Upper lobe of left lung (tissue), 6 donors: ENCODE measurements around the gene AKR1D1. TPM values are rescaled to one million over a fixed set of nuclear protein-coding genes. Genes with fewer than 3 reads are reported as not detected.
"Not testable (repeated sequence)": the region's sequence is repeated elsewhere in the genome, so short reads cannot be mapped to it uniquely, and the experiment has no call there.

ENCODE experiments used
- ATAC-seq, 2 donors: fragments of 200-7000 bp; cut with Tn5 transposase; one replicate each; pipeline ENCODE4 v1.9.1; 2022; ENCODE audit warnings: mild to moderate bottlenecking in 2 of 2, moderate library complexity in 2 of 2; ENCODE audit not compliant: low FRiP score in 2 of 2
- DNase-seq, 2 donors: peaks; one replicate each; pipeline ENCODE4 v3.0.0-alpha.2; 2019 to 2020
- H3K27ac ChIP-seq, 4 donors: fragments of 200-600 bp; sonication (generic); one replicate each; pipeline ENCODE4 v1.5.1; 2016 to 2019
- H3K27me3 ChIP-seq, 4 donors: fragments of 200-600 bp; sonication (generic); one replicate each; pipeline ENCODE4 v1.5.1; 2017 to 2019
- H3K36me3 ChIP-seq, 4 donors: fragments of 200-600 bp; sonication (generic); one replicate each; pipeline ENCODE4 v1.5.1; 2016 to 2019
- H3K4me1 ChIP-seq, 4 donors: fragments of 200-600 bp; sonication (generic); one replicate each; pipeline ENCODE4 v1.5.1; 2018 to 2019
- H3K4me3 ChIP-seq, 4 donors: fragments of 200-600 bp; sonication (generic); one replicate each; pipeline ENCODE4 v1.5.1; 2017 to 2019; ENCODE audit warnings: mild to moderate bottlenecking in 2 of 4, moderate library complexity in 1 of 4
- H3K9me3 ChIP-seq, 4 donors: fragments of 200-600 bp; sonication (generic); one replicate each; pipeline ENCODE4 v1.5.1; 2018 to 2019
- CTCF ChIP-seq, 6 experiments: fragments of 450-650 bp in 4 of 6; fragments of 200-600 bp in 2 of 6; sonication (generic) in 2 of 6; IDR thresholded peaks; one replicate each; pipeline ENCODE4 v1.5.1; 2016 to 2019; ENCODE audit warnings: antibody characterized with exemption in 6 of 6
- EP300 ChIP-seq, 4 donors: sonication (generic); formaldehyde crosslinking; IDR thresholded peaks; one replicate each; pipeline ENCODE4 v1.5.1; 2017; ENCODE audit warnings: antibody characterized with exemption in 4 of 4, control low read depth in 2 of 4
- POLR2A ChIP-seq, 4 donors: fragments of 450-650 bp; IDR thresholded peaks; one replicate each; pipeline ENCODE4 v1.5.1; 2016 to 2017; ENCODE audit warnings: antibody characterized with exemption in 4 of 4, mild to moderate bottlenecking in 2 of 4
- POLR2AphosphoS5 ChIP-seq, 2 donors: sonication (generic); formaldehyde crosslinking; IDR thresholded peaks; one replicate each; pipeline ENCODE4 v1.5.1; 2017; ENCODE audit warnings: antibody characterized with exemption in 2 of 2
- WGBS, 2 donors: methylation state at CpG; one replicate each; pipeline ENCODE4 v1.1.5; 2017 to 2018; 5-methylcytosine and 5-hydroxymethylcytosine counted together
- total RNA-seq, 6 donors: library from RNA; depleted of rRNA in 4 of 6; stranded (reverse); fragments of >200 nt in 4 of 6; gene quantifications; one replicate each; pipeline versions ENCODE4 v1.1.0 to v1.2.1, GENCODE V29; 2016 to 2021
- donor health status: DM: no; HTN: no; CAD: no; lungs with moderate emphysema.
- donor health status: DM: no; HTN: yes; CAD: no; lungs with severe emphysema.

The AKR1D1 gene
- total RNA-seq, 6 donors from 2014 or later, result 0.14 TPM; not detected in 5

- no peak for DNase-seq
- no peaks in the 10 kb centered on the region for H3K4me1 ChIP-seq
- WGBS, 2 donors, result 88 to 90% methylated on average over 2 of the region's 2 CpGs
- no peak overlapping the region for H3K4me3 ChIP-seq
- H3K9me3 ChIP-seq, result no peaks in the 10 kb centered on the region
- no peak for TF ChIP-seq CTCF (IDR thresholded peaks at IDR 0.05)
- ATAC-seq, result no peak
- no peaks in the 10 kb centered on the region for H3K36me3 ChIP-seq
- H3K27me3 ChIP-seq, result no peaks in the 10 kb centered on the region
- no peak overlapping the region for H3K27ac ChIP-seq
Observed at GRCh38 chr7:138070908-138071307, 5.4 kb upstream of the AKR1D1 start.

- Histone ChIP-seq H3K36me3 (no peaks in the 10 kb centered on the region), H3K4me1 (no peaks in the 10 kb centered on the region), H3K27me3 (no peaks in the 10 kb centered on the region), H3K27ac (no peak overlapping the region), H3K4me3 (no peak overlapping the region), H3K9me3 (no peaks in the 10 kb centered on the region)
- 78 to 88% methylated on average over 2 of the region's 2 CpGs for WGBS, 2 donors
- ATAC-seq (no peak), DNase-seq (no peak)
- TF ChIP-seq EP300 (IDR thresholded peaks at IDR 0.05) (no peak), POLR2A (IDR thresholded peaks at IDR 0.05) (no peak), CTCF (IDR thresholded peaks at IDR 0.05) (no peak), POLR2AphosphoS5 (IDR thresholded peaks at IDR 0.05) (no peak)
Observed at GRCh38 chr7:138072726-138073125, 3.5 kb upstream of the AKR1D1 start.

- Histone ChIP-seq H3K27me3 (no peaks in the 10 kb centered on the region), H3K4me1 (no peaks in the 10 kb centered on the region), H3K27ac (no peak overlapping the region), H3K36me3 (no peaks in the 10 kb centered on the region), H3K9me3 (no peaks in the 10 kb centered on the region), H3K4me3 (no peak overlapping the region)
- DNase-seq (no peak), ATAC-seq (no peak)
- 80 to 83% methylated on average over 2 of the region's 2 CpGs for WGBS, 2 donors
- no peak for TF ChIP-seq POLR2AphosphoS5 (IDR thresholded peaks at IDR 0.05)
- TF ChIP-seq CTCF (IDR thresholded peaks at IDR 0.05), result no peak
- no peak for TF ChIP-seq POLR2A (IDR thresholded peaks at IDR 0.05)
- TF ChIP-seq EP300 (IDR thresholded peaks at IDR 0.05), result no peak
Observed at GRCh38 chr7:138074121-138074520, 2.1 kb upstream of the AKR1D1 start.

GRCh38 chr7:138074540-138074939 is 1.7 kb upstream of the AKR1D1 start:
- Histone ChIP-seq H3K4me1 (no peaks in the 10 kb centered on the region), H3K9me3 (no peaks in the 10 kb centered on the region), H3K4me3 (no peak overlapping the region), H3K27ac (no peak overlapping the region), H3K27me3 (no peaks in the 10 kb centered on the region), H3K36me3 (no peaks in the 10 kb centered on the region)
- 23 to 49% methylated on average over 1 of the region's 1 CpG for WGBS, 2 donors
- ATAC-seq (no peak), DNase-seq (no peak)
- TF ChIP-seq POLR2A (IDR thresholded peaks at IDR 0.05) (no peak), CTCF (IDR thresholded peaks at IDR 0.05) (no peak), EP300 (IDR thresholded peaks at IDR 0.05) (no peak), POLR2AphosphoS5 (IDR thresholded peaks at IDR 0.05) (no peak)

- H3K27ac ChIP-seq, result no peak overlapping the region
- 65 to 68% methylated on average over 3 of the region's 3 CpGs for WGBS, 2 donors
- no peaks in the 10 kb centered on the region for H3K27me3 ChIP-seq
- ATAC-seq (no peak), DNase-seq (no peak)
- no peaks in the 10 kb centered on the region for H3K36me3 ChIP-seq
- no peaks in the 10 kb centered on the region for H3K4me1 ChIP-seq
- H3K9me3 ChIP-seq, result no peaks in the 10 kb centered on the region
- no peak for TF ChIP-seq EP300 (IDR thresholded peaks at IDR 0.05)
- no peak for TF ChIP-seq POLR2AphosphoS5 (IDR thresholded peaks at IDR 0.05)
- no peak for TF ChIP-seq CTCF (IDR thresholded peaks at IDR 0.05)
- TF ChIP-seq POLR2A (IDR thresholded peaks at IDR 0.05), result no peak
- no peak overlapping the region for H3K4me3 ChIP-seq
Observed at GRCh38 chr7:138075350-138075749, 909 bp upstream of the AKR1D1 start.

GRCh38 chr7:138075786-138076185 is 473 bp upstream of the AKR1D1 start:
- H3K36me3 ChIP-seq, H3K4me1 ChIP-seq, ATAC-seq, H3K27ac ChIP-seq, H3K4me3 ChIP-seq, H3K27me3 ChIP-seq, H3K9me3 ChIP-seq, DNase-seq: not testable (repeated sequence)
- 94 to 96% methylated on average over 1 of the region's 1 CpG for WGBS, 2 donors
